Measurements from ENCODE around the gene PRKRA. TPM values are rescaled to one million over a fixed set of nuclear protein-coding genes. Genes with fewer than 3 reads are reported as not detected.

PRKRA gene
- total and polyA plus RNA-seq, 9 of the 15 experiments (the other 6 are each of a cell fraction or from before 2014, with no cell fraction given), result 14.1 to 78.1 (median 52.3) TPM

DNA sequence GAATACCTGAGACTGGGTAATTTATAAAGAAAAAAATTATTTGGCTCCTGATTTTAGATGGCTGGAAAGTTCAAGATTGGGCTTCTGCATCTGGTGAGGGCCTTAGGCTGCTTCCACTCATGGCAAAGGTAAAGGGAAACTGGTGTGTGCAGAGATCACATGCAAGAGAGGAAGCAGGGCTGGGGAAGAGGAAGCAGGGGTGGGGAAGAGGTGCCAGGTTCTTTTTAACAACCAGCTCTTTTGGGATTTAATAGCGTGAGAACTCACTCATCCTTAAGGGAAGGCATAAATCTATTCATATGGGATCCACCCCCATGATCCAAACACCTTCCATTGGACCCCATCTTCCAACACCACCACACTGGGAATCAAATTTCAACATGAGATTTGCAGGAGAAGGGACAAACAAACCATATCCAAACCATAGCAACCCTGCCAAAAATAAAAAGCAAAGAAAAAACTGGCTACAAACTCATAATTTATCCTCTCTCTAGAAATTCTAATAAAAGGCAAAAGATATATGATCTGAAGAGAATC, 30.4 kb downstream of the PRKRA start:
- CTCF ChIA-PET (ENCODE audit: low intra/inter-chr PET ratio), result interaction anchor here (0.6 kb wide), 1 partner anchor 155 kb away, joined by 3 read pairs; no protein-coding TSS in a partner anchor
- Histone ChIP-seq H3K9me1 (ENCODE audit: control insufficient read depth, insufficient read depth, low read length) (no peaks in the 10 kb centered on the region), H3K4me1 (replicated peaks in 1 of 2; ENCODE audit: control insufficient read depth in 2 of 2, insufficient read depth in 2 of 2, low read length in 2 of 2) (no peaks in the 10 kb centered on the region), H3K27ac (ENCODE audit: extremely low read depth, low read depth, low read length) (no peak overlapping the region), H3K9ac (ENCODE audit: insufficient read depth in 1 of 2, low read depth in 2 of 2, low read length in 2 of 2) (no peak overlapping the region), H3K79me2 (ENCODE audit: control insufficient read depth, insufficient read depth, low read length) (no peaks in the 10 kb centered on the region), H4K20me1 (replicated peaks; ENCODE audit: control insufficient read depth, insufficient read depth, low read length) (no peaks in the 10 kb centered on the region), H3K9me3 (replicated peaks; ENCODE audit: control insufficient read depth, insufficient read depth, low read depth, low read length) (no peaks in the 10 kb centered on the region), H3K4me3 (no peak overlapping the region), H3K36me3 (ENCODE audit: control insufficient read depth, insufficient read depth, low read length) (no peaks in the 10 kb centered on the region), H3K4me2 (ENCODE audit: insufficient read depth, low read length) (no peak overlapping the region), H2AFZ (ENCODE audit: low read depth, low read length) (no peak overlapping the region), H3K27me3 (ENCODE audit: control insufficient read depth in 2 of 2, insufficient read depth in 2 of 2, low read length in 2 of 2) (no peaks in the 10 kb centered on the region)
- DNase-seq (ENCODE audit: extremely low read depth in 1 of 4, low spot score in 3 of 4) (no peak), FAIRE-seq (no peak), ATAC-seq (no peak)
- POLR2A ChIA-PET, result interaction anchor here (0.5 to 1.9 kb wide), 2 partner anchors 8 to 281 kb away, joined by 3 to 10 read pairs; no protein-coding TSS in a partner anchor
- 9% methylated on average over 1 of the region's 1 CpG for WGBS (ENCODE audit: insufficient coverage, low coverage, missing lambda C conversion rate)
- BruUV-seq (replicated peaks), result no TSS peak
- in situ Hi-C loops (cut with MboI), result no loop called here
- no peak for TF ChIP-seq ZNF780A (CRISPR knock-in tag; IDR thresholded peaks at IDR 0.05)
- TF ChIP-seq, protein P1, sequence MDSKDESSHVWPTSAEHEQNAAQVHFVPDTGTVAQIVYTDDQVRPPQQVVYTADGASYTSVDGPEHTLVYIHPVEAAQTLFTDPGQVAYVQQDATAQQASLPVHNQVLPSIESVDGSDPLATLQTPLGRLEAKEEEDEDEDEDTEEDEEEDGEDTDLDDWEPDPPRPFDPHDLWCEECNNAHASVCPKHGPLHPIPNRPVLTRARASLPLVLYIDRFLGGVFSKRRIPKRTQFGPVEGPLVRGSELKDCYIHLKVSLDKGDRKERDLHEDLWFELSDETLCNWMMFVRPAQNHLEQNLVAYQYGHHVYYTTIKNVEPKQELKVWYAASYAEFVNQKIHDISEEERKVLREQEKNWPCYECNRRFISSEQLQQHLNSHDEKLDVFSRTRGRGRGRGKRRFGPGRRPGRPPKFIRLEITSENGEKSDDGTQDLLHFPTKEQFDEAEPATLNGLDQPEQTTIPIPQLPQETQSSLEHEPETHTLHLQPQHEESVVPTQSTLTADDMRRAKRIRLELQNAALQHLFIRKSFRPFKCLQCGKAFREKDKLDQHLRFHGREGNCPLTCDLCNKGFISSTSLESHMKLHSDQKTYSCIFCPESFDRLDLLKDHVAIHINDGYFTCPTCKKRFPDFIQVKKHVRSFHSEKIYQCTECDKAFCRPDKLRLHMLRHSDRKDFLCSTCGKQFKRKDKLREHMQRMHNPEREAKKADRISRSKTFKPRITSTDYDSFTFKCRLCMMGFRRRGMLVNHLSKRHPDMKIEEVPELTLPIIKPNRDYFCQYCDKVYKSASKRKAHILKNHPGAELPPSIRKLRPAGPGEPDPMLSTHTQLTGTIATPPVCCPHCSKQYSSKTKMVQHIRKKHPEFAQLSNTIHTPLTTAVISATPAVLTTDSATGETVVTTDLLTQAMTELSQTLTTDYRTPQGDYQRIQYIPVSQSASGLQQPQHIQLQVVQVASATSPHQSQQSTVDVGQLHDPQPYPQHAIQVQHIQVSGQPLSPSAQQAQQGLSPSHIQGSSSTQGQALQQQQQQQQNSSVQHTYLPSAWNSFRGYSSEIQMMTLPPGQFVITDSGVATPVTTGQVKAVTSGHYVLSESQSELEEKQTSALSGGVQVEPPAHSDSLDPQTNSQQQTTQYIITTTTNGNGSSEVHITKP (IDR thresholded peaks at IDR 0.05; ENCODE audit: partially characterized antibody), result peak; percentile 66
- intact Hi-C loops (cut with micrococcal nuclease), result no loop called here

Data from K562 (cell line).